Thymus (tissue), 11 donors: ENCODE data around the gene COX4I1. TPM values are rescaled to one million over a fixed set of nuclear protein-coding genes. Genes with fewer than 3 reads are reported as not detected.

Experiments used
- DNase-seq, 9 donors: peaks; one replicate each; pipeline ENCODE4 v3.0.0-alpha.2; 2013; ENCODE audit warnings: low spot score in 9 of 9, low read depth in 6 of 9, missing footprints in 1 of 9
- H3K27ac ChIP-seq, 2 donors: one replicate each; pipeline ENCODE4 v1.5.1; 2013; ENCODE audit warnings: control low read depth in 1 of 2, low read depth in 1 of 2, low read length in 1 of 2, mild to moderate bottlenecking in 1 of 2, moderate library complexity in 1 of 2
- H3K27me3 ChIP-seq, 2 donors: one replicate each; pipeline ENCODE4 v1.5.1; 2013; ENCODE audit warnings: low read length in 1 of 2; ENCODE audit not compliant: control insufficient read depth in 2 of 2, insufficient read depth in 1 of 2
- H3K36me3 ChIP-seq, 2 donors: one replicate each; pipeline ENCODE4 v1.5.1; 2013; ENCODE audit warnings: low read length in 1 of 2, mild to moderate bottlenecking in 1 of 2, moderate library complexity in 1 of 2; ENCODE audit not compliant: control insufficient read depth in 2 of 2, insufficient read depth in 2 of 2
- H3K4me1 ChIP-seq, 2 donors: one replicate each; pipeline ENCODE4 v1.5.1; 2013; ENCODE audit warnings: low read length in 2 of 2; ENCODE audit not compliant: control insufficient read depth in 2 of 2, insufficient read depth in 2 of 2
- H3K4me3 ChIP-seq, 2 donors: one replicate each; pipeline ENCODE4 v1.5.1; 2013; ENCODE audit warnings: low read length in 2 of 2, control low read depth in 1 of 2, mild to moderate bottlenecking in 1 of 2
- H3K9me3 ChIP-seq, 2 donors: one replicate each; pipeline ENCODE4 v1.5.1; 2013; ENCODE audit warnings: low read length in 1 of 2, mild to moderate bottlenecking in 1 of 2; ENCODE audit not compliant: control insufficient read depth in 2 of 2, insufficient read depth in 1 of 2
- WGBS: extraction: QIAGEN DNeasy Blood & Tissue Kit; methylation state at CpG from one replicate; pipeline ENCODE4 v1.1.7; 2013; 5-methylcytosine and 5-hydroxymethylcytosine counted together
- polyA plus RNA-seq: library from polyadenylated mRNA; stranded (reverse); fragments of 200-250 nt; gene quantifications from one replicate; pipeline ENCODE4 v1.2.3, GENCODE V29; 2013
- total RNA-seq: library from RNA; stranded (reverse); fragments of 120-200 nt; gene quantifications from one replicate; pipeline ENCODE4 v1.2.4, GENCODE V29; 2013
- donor health status: healthy.

The COX4I1 gene
- total and polyA plus RNA-seq, 2 donors: 565 to 890 TPM

- H3K4me1 ChIP-seq: peaks cover 0 to 5% of the 10 kb centered on the region in 2 donors
- 95% methylated on average over 2 of the region's 2 CpGs for WGBS
- no peaks in the 10 kb centered on the region for H3K9me3 ChIP-seq
- no peak overlapping the region for H3K4me3 ChIP-seq
- H3K27ac ChIP-seq: no peak overlapping the region
- DNase-seq: no peak
- H3K27me3 ChIP-seq: no peaks in the 10 kb centered on the region
- H3K36me3 ChIP-seq: peaks cover 43 to 59% of the 10 kb centered on the region in 2 donors
Observed at GRCh38 chr16:85785927-85786326, 13.6 kb upstream of the COX4I1 start.

GRCh38 chr16:85788819-85789218 lies 10.7 kb upstream of the COX4I1 start:
- H3K36me3 ChIP-seq: peaks cover 49 to 54% of the 10 kb centered on the region in 2 donors
- H3K4me1 ChIP-seq: peaks cover 0 to 5% of the 10 kb centered on the region in 2 donors
- no peaks in the 10 kb centered on the region for H3K27me3 ChIP-seq
- DNase-seq: no peak
- no peaks in the 10 kb centered on the region for H3K9me3 ChIP-seq
- H3K27ac ChIP-seq: no peak overlapping the region
- no peak overlapping the region for H3K4me3 ChIP-seq
- 97% methylated on average over 11 of the region's 11 CpGs for WGBS

DNA sequence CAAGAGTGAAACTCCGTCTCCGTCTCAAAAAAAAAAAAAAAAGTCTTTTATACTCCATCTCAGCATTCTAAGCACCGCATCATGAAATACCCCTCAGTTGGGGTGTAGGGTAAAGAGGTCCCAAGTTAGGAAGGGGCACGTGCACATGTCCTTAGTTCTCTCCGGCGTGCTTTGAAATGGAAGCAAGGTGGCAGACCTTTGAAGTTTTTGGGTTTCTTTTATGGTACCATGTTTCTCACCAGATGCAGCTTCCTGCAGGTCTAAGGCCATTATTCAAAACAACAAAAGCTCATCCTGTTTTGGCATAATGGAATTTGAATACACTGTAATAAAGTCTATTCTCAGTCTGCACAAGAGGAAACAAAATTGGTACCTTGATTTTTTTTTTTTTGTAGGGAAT lies 9.7 kb upstream of the COX4I1 start:
- no peak overlapping the region for H3K27ac ChIP-seq
- DNase-seq: peak in 2 of 9 donors; percentile 4 to 32
- peaks cover 0 to 5% of the 10 kb centered on the region in 2 donors for H3K4me1 ChIP-seq
- no peaks in the 10 kb centered on the region for H3K27me3 ChIP-seq
- H3K36me3 ChIP-seq: peaks cover 53 to 57% of the 10 kb centered on the region in 2 donors
- 65% methylated on average over 6 of the region's 6 CpGs for WGBS
- no peaks in the 10 kb centered on the region for H3K9me3 ChIP-seq
- H3K4me3 ChIP-seq: no peak overlapping the region

- DNase-seq: no peak
- Histone ChIP-seq H3K36me3 (peaks cover 41 to 45% of the 10 kb centered on the region in 2 donors), H3K4me1 (peaks cover 6 to 10% of the 10 kb centered on the region in 2 donors), H3K27ac (no peak overlapping the region), H3K9me3 (no peaks in the 10 kb centered on the region), H3K4me3 (no peak overlapping the region), H3K27me3 (no peaks in the 10 kb centered on the region)
- WGBS: 98% methylated on average over 5 of the region's 5 CpGs
Observed at GRCh38 chr16:85793662-85794298, 5.7 kb upstream of the COX4I1 start.

- 97% methylated on average over 8 of the region's 8 CpGs for whole genome bisulfite sequencing
- H3K36me3 ChIP-seq: peaks cover 38 to 44% of the 10 kb centered on the region in 2 donors
- no peak for DNase-seq
- H3K4me1 ChIP-seq: peaks cover 6 to 9% of the 10 kb centered on the region in 2 donors
- H3K9me3 ChIP-seq: no peaks in the 10 kb centered on the region
- H3K4me3 ChIP-seq: no peak overlapping the region
- no peak overlapping the region for H3K27ac ChIP-seq
- no peaks in the 10 kb centered on the region for H3K27me3 ChIP-seq
Observed at GRCh38 chr16:85794696-85795095, 4.8 kb upstream of the COX4I1 start.

- H3K36me3 ChIP-seq: peaks cover 38 to 44% of the 10 kb centered on the region in 2 donors
Observed at GRCh38 chr16:85796152-85796551, 3.3 kb upstream of the COX4I1 start.

DNA sequence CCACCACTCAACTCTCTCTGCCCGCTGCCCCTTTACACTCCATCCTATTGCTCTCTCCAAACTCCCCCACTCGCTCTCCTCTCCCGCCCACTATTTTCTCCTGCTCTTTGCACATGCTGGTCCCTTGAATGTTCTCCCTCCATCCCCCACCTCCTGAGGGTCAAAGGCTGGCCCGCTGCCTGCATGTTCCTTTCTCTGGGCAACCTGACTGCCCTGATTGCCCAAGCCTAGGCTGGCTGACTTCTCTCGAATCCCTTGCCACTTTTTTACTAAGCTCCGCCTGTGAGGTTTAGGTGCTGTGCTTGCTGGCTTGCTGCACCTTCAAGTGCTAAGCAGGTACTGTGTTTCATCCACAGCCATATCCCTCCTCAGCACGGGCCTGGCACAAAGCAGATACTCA lies 2.9 kb upstream of the COX4I1 start:
- no peak for DNase-seq
- Histone ChIP-seq H3K27ac (no peak overlapping the region), H3K4me3 (no peak overlapping the region), H3K27me3 (no peaks in the 10 kb centered on the region), H3K9me3 (no peaks in the 10 kb centered on the region), H3K4me1 (peaks cover 14% of the 10 kb centered on the region in 2 donors), H3K36me3 (peaks cover 39 to 49% of the 10 kb centered on the region in 2 donors)
- WGBS: over 99% methylated on average over 7 of the region's 7 CpGs

More at GRCh38 chr16:85796152-85796551, 3.3 kb upstream of the COX4I1 start:
- Histone ChIP-seq H3K4me3 (no peak overlapping the region), H3K9me3 (no peaks in the 10 kb centered on the region), H3K4me1 (peaks cover 14% of the 10 kb centered on the region in 2 donors), H3K27ac (no peak overlapping the region), H3K27me3 (no peaks in the 10 kb centered on the region)
- WGBS: 96% methylated on average over 6 of the region's 6 CpGs
- DNase-seq: no peak

DNA sequence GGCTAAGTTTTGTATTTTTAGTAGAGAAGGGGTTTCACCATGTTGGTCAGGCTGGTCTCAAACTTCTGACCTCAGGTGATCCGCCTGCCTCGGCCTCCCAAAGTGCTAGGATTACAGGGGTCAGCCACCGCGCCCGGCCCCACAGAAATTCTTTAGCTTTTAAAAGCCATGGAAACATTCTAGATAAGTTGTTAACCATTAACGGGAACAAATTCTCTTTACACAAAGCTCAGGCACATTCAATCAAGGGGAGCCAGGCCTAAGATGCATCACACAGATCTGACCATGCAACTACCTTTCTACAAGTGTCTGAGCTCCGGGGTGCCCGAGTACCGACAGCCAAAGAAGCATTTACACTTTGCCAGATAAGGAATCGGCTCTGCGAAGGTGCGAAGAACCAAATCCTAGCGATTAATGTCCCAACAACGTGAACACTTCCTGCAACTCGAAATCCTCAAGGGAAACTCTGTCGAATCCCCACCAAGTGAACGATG lies 1.2 kb upstream of the COX4I1 start:
- 36% methylated on average over 17 of the region's 17 CpGs for WGBS
- peaks cover 14% of the 10 kb centered on the region in 2 donors for H3K4me1 ChIP-seq
- H3K27me3 ChIP-seq: no peaks in the 10 kb centered on the region
- no peaks in the 10 kb centered on the region for H3K9me3 ChIP-seq
- no peak overlapping the region for H3K27ac ChIP-seq
- peaks cover 45 to 51% of the 10 kb centered on the region in 2 donors for H3K36me3 ChIP-seq
- DNase-seq: no peak
- H3K4me3 ChIP-seq: peak overlapping the region; percentile 83 to 91

DNA sequence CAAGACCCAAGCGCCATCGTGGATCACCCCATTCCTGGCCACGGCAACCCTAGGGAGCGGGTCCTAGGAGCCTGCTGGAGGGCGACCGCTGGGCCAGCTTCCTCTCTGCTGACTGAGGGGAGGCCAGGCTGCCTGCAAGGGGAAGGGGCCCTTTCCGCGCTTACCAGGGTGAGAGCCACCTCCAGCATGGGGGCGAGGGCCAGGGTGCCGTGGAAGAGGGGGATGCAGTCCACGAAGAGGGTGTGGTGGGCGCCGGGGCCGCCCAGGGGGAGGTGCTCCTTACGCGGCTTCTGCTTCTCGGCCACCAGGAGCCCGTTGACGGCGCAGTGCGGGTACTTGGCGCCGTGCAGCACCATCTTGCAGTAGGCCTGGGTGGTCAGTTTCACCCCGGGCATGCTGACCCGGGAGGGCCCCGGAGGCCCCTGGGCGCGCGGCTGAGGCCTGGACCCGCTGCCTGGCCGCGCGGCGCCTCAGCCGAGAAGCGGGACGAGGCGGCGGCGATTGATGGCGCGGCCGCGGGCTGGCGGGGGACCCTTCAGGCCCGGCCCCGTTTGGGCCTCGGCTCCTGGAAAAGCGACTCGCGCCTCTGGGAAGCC lies 496 bp upstream of the COX4I1 start:
- peak overlapping the region in 1 of 2 donors; percentile 68 for H3K27ac ChIP-seq
- DNase-seq: peak in 5 of 9 donors; percentile 5 to 37 (median 25)
- H3K36me3 ChIP-seq: peaks cover 49 to 54% of the 10 kb centered on the region in 2 donors
- no peaks in the 10 kb centered on the region for H3K27me3 ChIP-seq
- under 1% methylated on average over 51 of the region's 51 CpGs for WGBS
- H3K9me3 ChIP-seq: no peaks in the 10 kb centered on the region
- H3K4me3 ChIP-seq: peak overlapping the region; percentile 83 to 91
- H3K4me1 ChIP-seq: peaks cover 14% of the 10 kb centered on the region in 2 donors
